HG02610 (cell line): ENCODE measurements around the gene MT1HL1.
"Not testable (repeated sequence)": the region's sequence is repeated elsewhere in the genome, so short reads cannot be mapped to it uniquely, and the experiment has no call there.

Experiments
- ATAC-seq: cut with Tn5 transposase; IDR thresholded peaks from one replicate; pipeline ENCODE4 v1.9.1; 2021; ENCODE audit warnings: mild to moderate bottlenecking, moderate library complexity; ENCODE audit not compliant: unreplicated experiment

MT1HL1 gene

GRCh38 chr1:236979149-236979900 is 24.9 kb downstream of the MT1HL1 start:
- ATAC-seq = no peak

GRCh38 chr1:236978740-236979139 is 25.5 kb downstream of the MT1HL1 start:
- ATAC-seq = no peak

DNA sequence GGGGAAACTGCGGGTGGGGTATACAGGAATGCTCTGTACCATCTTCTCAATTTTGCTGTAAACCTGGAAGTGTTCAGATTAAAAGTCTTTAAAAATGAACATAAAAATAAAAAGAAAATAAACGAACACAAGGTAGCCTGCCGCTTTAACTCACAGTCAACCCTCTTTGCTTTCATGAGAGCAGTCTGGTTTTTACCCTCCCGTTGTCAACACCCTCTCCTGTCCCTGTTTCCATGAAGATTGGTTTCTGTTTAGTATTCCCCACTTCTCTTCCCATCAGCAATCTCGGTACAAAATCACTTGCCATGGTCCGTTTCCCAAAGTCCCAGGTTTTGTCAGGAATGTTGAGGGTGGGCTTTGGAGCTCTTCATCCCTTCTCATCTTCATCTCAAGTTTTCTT is 28.8 kb downstream of the MT1HL1 start:
- no peak for ATAC-seq

- ATAC-seq = not testable (repeated sequence)
Observed at GRCh38 chr1:236974025-236974424, 30.2 kb downstream of the MT1HL1 start.

DNA sequence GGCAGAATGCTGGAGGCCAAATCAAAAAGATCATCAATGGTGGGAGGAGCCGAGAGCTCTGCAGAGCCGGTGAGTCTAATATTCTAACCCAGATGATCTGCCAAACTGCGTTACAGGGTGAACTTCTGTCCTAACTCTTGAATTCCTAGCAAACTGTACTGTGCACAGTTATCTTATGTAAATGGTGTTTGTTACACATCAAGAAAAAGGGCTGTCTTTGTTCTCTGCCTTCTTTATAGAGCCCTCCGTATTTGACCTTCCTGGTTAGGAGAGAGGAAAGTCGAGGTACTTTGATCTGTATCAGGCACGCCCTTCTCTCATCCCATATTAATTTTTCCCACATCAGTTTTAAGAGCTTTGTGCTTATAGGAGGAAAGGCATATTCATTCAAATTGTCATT is 37.6 kb downstream of the MT1HL1 start:
- no peak for ATAC-seq

- ATAC-seq = no peak
Observed at GRCh38 chr1:236963920-236964319, 40.3 kb downstream of the MT1HL1 start.

DNA sequence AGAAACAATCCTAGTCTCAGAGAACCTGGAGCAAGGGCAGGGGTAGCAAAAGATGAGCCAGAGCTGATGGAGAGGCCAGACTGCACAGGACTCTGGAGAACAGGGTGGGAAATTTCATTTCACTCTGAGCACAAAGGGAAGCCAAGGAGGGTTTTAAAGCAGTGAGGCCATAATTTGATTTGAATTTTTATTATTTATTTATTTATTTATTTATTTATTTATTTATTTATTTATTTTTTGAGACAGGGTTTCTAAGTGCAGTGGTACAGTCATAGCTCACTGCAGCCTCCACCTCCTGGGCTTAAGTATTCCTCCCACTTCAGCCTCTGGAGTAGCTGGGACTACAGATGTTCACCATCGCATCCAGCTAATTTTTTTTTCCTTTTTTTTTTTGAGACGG is 45.1 kb downstream of the MT1HL1 start:
- no peak for ATAC-seq

DNA sequence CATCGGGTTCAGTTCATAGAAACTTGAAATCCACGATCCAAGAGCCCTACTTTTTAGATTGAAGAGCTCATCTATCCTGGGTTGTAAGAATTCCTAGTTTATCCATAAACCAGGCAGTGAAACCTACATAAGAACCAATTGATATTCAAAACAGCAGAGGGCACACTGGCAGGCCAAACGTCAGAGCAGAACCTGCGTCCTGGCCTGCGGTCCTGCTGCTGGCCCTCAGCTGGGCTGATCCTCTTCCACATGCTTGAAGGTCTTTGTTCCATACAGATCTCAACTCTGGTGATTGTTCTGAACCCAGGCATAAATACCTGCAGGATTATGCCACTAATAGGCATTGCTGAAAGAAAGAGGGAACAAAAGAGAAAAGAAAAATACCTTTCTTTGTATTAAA is 47.0 kb downstream of the MT1HL1 start:
- no peak for ATAC-seq
